SH-SY5Y (cell line): ENCODE data around the gene RAMAC.

ENCODE experiments used
- GATA2 ChIP-seq: IDR thresholded peaks from 2 replicates; pipeline ENCODE4 v1.6.1; 2011; ENCODE audit warnings: mild to moderate bottlenecking, low read depth, low read length
- GATA3 ChIP-seq: IDR thresholded peaks from 2 replicates; pipeline ENCODE4 v1.6.1; 2011; ENCODE audit warnings: low read depth, mild to moderate bottlenecking, low read length, moderate library complexity

GRCh38 chr15:82999905-83000671 lies 14.1 kb downstream of the RAMAC start:
- TF ChIP-seq GATA2 (no peak), GATA3 (no peak)
